ENCODE data around the gene RSKR. TPM values are rescaled to one million over a fixed set of nuclear protein-coding genes. Genes with fewer than 3 reads are reported as not detected.
A peak's percentile ranks its signal among the peaks of the same experiment; 100 is the strongest.
"Not testable (repeated sequence)": the region's sequence is repeated elsewhere in the genome, so short reads cannot be mapped to it uniquely, and the experiment has no call there.

The RSKR gene, protein sequence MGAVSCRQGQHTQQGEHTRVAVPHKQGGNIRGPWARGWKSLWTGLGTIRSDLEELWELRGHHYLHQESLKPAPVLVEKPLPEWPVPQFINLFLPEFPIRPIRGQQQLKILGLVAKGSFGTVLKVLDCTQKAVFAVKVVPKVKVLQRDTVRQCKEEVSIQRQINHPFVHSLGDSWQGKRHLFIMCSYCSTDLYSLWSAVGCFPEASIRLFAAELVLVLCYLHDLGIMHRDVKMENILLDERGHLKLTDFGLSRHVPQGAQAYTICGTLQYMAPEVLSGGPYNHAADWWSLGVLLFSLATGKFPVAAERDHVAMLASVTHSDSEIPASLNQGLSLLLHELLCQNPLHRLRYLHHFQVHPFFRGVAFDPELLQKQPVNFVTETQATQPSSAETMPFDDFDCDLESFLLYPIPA
- total RNA-seq = 2.3 and 12.2 TPM in 2 replicates

DNA sequence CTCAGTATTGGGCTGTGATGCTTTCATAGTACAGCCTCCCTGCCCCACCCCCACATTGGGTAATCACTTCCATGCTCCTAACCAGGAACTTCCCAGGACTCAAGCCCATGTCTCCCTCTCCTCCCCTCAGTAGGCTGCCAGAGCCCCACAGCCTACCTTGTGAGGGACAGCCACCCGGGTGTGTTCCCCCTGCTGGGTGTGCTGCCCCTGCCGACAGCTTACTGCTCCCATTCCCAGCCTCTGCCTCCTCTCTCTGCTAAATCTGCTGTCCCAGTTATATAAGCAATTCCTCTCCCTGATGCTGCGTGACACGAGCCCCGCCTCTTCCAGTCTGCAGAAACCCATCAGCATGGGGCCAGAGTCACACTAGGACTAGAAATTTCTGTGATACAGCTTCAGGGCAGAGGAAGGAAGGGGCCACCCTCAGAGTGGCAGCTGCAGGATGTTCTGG lies at the start of gene RSKR:
RSKR (minus strand) TSS at position 255 of the 451 bp plus-strand sequence; CDS start at position 231, 24 bp downstream.
- H3K36me3 ChIP-seq (ENCODE audit: control insufficient read depth, insufficient read depth, low read length) = peaks cover 1% of the 10 kb centered on the region
- TF ChIP-seq, protein P1, sequence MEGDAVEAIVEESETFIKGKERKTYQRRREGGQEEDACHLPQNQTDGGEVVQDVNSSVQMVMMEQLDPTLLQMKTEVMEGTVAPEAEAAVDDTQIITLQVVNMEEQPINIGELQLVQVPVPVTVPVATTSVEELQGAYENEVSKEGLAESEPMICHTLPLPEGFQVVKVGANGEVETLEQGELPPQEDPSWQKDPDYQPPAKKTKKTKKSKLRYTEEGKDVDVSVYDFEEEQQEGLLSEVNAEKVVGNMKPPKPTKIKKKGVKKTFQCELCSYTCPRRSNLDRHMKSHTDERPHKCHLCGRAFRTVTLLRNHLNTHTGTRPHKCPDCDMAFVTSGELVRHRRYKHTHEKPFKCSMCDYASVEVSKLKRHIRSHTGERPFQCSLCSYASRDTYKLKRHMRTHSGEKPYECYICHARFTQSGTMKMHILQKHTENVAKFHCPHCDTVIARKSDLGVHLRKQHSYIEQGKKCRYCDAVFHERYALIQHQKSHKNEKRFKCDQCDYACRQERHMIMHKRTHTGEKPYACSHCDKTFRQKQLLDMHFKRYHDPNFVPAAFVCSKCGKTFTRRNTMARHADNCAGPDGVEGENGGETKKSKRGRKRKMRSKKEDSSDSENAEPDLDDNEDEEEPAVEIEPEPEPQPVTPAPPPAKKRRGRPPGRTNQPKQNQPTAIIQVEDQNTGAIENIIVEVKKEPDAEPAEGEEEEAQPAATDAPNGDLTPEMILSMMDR (IDR thresholded peaks at IDR 0.05; ENCODE audit: insufficient read depth, low read length, poor library complexity, severe bottlenecking) = no peak
- no peaks in the 10 kb centered on the region for H3K27me3 ChIP-seq (ENCODE audit: control insufficient read depth, insufficient read depth, low read length)
- no peak for DNase-seq (ENCODE audit: low read depth)
- no peak within 1 kb of the TSS for H3K4me3 ChIP-seq (ENCODE audit: low read depth, low read length)

DNA sequence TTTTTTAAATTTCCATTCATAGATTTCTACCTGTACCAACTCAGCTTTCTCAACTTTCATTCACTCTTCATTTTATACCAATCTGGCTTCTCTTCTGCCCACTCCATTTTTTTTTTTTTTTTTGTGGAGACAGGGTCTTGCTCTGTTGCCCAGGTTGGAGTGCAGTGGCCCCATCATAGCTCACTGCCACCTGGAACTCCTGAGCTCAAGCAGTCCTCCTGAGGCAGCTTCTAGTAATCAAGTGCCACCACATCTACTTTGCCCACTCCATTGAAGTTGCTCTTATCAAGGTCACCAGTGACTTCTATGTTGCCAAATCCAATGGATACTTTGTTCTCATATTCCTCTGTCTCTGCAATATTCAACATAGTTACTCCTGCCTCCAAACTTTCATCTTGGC lies 49.7 kb upstream of the RSKR start:
- Histone ChIP-seq H3K27me3 (ENCODE audit: control insufficient read depth, insufficient read depth, low read length) (no peaks in the 10 kb centered on the region), H3K4me3 (ENCODE audit: low read depth, low read length) (no peak overlapping the region), H3K36me3 (ENCODE audit: control insufficient read depth, insufficient read depth, low read length) (no peaks in the 10 kb centered on the region)
- TF ChIP-seq, protein P1 (IDR thresholded peaks at IDR 0.05; ENCODE audit: insufficient read depth, low read length, poor library complexity, severe bottlenecking) = no peak
- DNase-seq (ENCODE audit: low read depth) = no peak

DNA sequence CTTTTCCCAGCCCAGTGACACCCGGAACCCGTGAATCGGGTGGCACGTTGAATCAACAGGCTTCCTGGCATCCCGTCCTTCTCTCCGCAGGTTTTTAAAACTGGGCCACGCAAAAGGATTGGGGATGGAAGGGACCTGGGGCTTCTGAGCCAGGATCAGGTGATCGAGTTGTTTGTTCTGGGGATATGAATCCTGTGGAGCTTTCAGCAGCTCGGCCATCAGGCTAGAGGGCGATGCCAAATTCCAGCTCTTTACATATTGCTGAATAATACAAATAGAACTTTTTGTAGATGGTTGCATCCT lies 48.5 kb upstream of the RSKR start:
- no peak for DNase-seq (ENCODE audit: low read depth)
- H3K36me3 ChIP-seq (ENCODE audit: control insufficient read depth, insufficient read depth, low read length) = no peaks in the 10 kb centered on the region
- peak overlapping the region; percentile 84 for H3K4me3 ChIP-seq (ENCODE audit: low read depth, low read length)
- TF ChIP-seq, protein P1 (IDR thresholded peaks at IDR 0.05; ENCODE audit: insufficient read depth, low read length, poor library complexity, severe bottlenecking) = no peak
- no peaks in the 10 kb centered on the region for H3K27me3 ChIP-seq (ENCODE audit: control insufficient read depth, insufficient read depth, low read length)

DNA sequence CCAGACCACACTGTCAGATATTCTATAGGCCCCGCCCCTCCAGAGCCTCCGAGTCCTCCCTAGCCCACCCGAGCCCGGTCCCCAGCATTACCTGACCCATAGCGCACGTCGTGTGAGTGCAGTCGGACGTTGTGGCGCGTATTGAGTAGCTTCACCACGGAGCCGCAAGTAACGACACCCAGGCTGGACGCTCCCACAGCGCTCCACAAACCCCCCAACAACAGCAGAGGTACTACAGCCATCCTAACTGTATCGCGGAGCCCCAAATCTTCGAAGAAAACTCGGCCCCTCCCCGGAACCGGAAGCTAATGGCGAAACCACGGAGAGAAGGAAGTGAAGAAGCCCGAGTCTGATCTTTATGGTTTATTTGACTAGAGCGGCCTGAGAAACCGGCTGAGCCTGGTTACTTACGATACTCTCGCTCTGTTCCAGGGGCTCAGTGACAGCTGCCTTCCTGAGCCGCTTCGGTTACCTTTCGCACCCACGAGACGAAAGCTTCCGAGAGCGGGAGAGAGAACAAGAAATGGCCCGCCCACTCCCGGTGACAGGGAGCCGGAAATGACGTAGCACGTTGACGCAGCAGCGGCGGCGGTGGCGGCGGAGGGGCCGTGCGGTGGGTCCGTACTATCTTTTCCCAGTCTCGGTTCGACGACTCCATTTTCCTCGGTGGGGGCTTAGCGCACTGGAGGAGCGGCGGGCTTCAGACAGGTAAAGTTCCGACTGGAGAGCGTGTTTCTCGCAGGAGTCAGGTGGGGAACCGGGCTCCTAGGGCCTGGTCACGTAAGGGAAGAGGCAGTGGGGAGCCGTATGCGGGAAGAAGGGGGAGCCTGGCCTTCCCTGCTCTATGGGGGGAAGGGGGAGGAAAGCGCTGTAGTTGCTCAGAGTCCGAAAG lies 47.9 kb upstream of the RSKR start, which contains the start of the genes SDF2 and SUPT6H:
SDF2 (minus strand) TSS at position 272 of the 892 bp plus-strand sequence; CDS start at position 242, 30 bp downstream.
SUPT6H (plus strand) TSS at position 571 of the 892 bp plus-strand sequence. CDS start 11,197 bp downstream, outside the sequence.
- Histone ChIP-seq H3K36me3 (ENCODE audit: control insufficient read depth, insufficient read depth, low read length) (no peaks in the 10 kb centered on the region), H3K27me3 (ENCODE audit: control insufficient read depth, insufficient read depth, low read length) (no peaks in the 10 kb centered on the region), H3K4me3 (ENCODE audit: low read depth, low read length) (peak within 1 kb of the TSS; percentile 84)
- no peak for DNase-seq (ENCODE audit: low read depth)
- TF ChIP-seq, protein P1 (IDR thresholded peaks at IDR 0.05; ENCODE audit: insufficient read depth, low read length, poor library complexity, severe bottlenecking) = no peak

DNA sequence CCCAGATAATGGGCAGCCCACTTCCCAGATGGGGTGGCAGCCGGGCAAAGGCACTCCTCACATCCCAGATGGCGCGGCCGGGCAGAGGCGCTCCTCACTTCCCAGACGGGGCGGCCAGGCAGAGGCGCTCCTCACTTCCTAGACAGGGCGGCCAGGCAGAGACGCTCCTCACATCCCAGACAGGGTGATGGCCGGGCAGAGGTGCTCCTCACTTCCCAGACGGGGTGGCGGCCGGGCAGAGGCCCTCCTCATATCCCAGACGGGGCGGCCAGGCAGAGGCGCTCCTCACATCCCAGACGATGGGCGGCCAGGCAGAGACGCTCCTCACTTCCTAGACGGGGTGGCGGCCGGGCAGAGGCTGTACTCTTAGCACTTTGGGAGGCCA lies 45.5 kb upstream of the RSKR start:
- H3K4me3 ChIP-seq (ENCODE audit: low read depth, low read length); DNase-seq (ENCODE audit: low read depth); H3K36me3 ChIP-seq (ENCODE audit: control insufficient read depth, insufficient read depth, low read length); H3K27me3 ChIP-seq (ENCODE audit: control insufficient read depth, insufficient read depth, low read length): not testable (repeated sequence)

DNA sequence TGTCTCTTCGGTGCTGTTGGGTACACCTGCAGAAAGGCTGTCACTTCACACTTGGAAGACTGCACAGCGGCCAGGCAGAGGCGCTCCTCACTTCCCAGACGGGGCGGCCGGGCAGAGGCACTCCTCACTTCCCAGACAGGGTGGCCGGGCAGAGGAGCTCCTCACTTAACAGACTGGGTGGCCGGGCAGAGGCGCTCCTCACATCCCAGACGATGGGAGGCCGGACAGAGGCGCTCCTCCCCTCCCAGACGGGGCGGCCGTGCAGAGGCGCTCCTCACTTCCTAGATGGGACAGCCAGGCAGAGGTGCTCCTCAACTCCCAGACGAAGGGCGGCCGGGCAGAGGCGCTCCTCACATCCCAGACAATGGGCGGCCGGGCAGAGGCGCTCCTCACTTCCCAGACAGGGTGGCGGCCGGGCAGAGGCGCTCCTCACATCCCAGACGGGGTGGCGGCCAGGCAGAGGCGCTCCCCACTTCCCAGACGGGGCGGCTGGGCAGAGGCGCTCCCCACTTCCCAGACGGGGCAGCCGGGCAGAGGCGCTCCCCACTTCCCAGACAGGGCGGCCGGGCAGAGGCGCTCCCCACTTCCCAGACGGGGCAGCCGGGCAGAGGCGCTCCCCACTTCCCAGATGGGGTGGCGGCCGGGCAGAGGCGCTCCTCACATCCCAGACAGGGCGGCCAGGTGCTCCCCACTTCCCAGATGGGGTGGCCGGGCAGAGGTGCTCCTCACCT lies 44.9 kb upstream of the RSKR start:
- not testable (repeated sequence) for H3K36me3 ChIP-seq (ENCODE audit: control insufficient read depth, insufficient read depth, low read length); H3K27me3 ChIP-seq (ENCODE audit: control insufficient read depth, insufficient read depth, low read length); DNase-seq (ENCODE audit: low read depth); H3K4me3 ChIP-seq (ENCODE audit: low read depth, low read length)

DNA sequence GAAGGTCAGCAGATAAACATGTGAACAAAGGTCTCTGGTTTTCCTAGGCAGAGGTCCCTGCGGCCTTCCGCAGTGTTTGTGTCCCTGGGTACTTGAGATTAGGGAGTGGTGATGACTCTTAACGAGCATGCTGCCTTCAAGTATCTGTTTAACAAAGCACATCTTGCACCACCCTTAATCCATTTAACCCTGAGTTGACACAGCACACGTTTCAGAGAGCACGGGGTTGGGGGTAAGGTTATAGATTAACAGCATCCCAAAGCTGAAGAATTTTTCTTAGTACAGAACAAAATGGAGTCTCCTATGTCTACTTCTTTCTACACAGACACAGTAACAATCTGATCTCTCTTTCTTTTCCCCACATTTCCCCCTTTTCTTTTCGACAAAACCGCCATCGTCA lies 44.4 kb upstream of the RSKR start:
- not testable (repeated sequence) for DNase-seq (ENCODE audit: low read depth); H3K27me3 ChIP-seq (ENCODE audit: control insufficient read depth, insufficient read depth, low read length); H3K4me3 ChIP-seq (ENCODE audit: low read depth, low read length); H3K36me3 ChIP-seq (ENCODE audit: control insufficient read depth, insufficient read depth, low read length)

Data from kidney epithelial cell (primary cell).